Trophoblast cell (in vitro differentiated cells and primary cell): ENCODE data around the gene CD163.

ENCODE experiments used
- DNase-seq, 2 donors: peaks; one replicate each; pipeline ENCODE4 v3.0.0-alpha.2; 2016
- H2AFZ ChIP-seq: 2 replicates; pipeline ENCODE4 v1.6.1; 2013; ENCODE audit warnings: low read length, moderate library complexity, mild to moderate bottlenecking; ENCODE audit not compliant: insufficient read depth, poor library complexity
- H2AK5ac ChIP-seq: 2 replicates; pipeline ENCODE4 v1.6.1; 2013; ENCODE audit warnings: mild to moderate bottlenecking, low read length
- H2BK120ac ChIP-seq: 2 replicates; pipeline ENCODE4 v1.6.1; 2013; ENCODE audit warnings: low read length, mild to moderate bottlenecking, moderate library complexity; ENCODE audit not compliant: insufficient read depth, poor library complexity
- H2BK12ac ChIP-seq: 2 replicates; pipeline ENCODE4 v1.6.1; 2013; ENCODE audit warnings: mild to moderate bottlenecking, low read length, moderate library complexity
- H2BK5ac ChIP-seq: 2 replicates; pipeline ENCODE4 v1.6.1; 2013; ENCODE audit warnings: low read length, low read depth, moderate library complexity, mild to moderate bottlenecking; ENCODE audit not compliant: poor library complexity
- H3K14ac ChIP-seq: 2 replicates; pipeline ENCODE4 v1.6.1; 2013; ENCODE audit warnings: mild to moderate bottlenecking, low read length
- H3K18ac ChIP-seq: 2 replicates; pipeline ENCODE4 v1.6.1; 2013; ENCODE audit warnings: mild to moderate bottlenecking, low read length
- H3K23ac ChIP-seq: 2 replicates; pipeline ENCODE4 v1.6.1; 2013; ENCODE audit warnings: low read length
- H3K27ac ChIP-seq: 2 replicates; pipeline ENCODE4 v1.5.1; 2013; ENCODE audit warnings: low read depth, mild to moderate bottlenecking, inconsistent platforms, low read length, moderate library complexity
- H3K27me3 ChIP-seq: 2 replicates; pipeline ENCODE4 v1.6.1; 2013; ENCODE audit warnings: inconsistent platforms, mild to moderate bottlenecking, low read length, moderate library complexity; ENCODE audit not compliant: insufficient read depth
- H3K36me3 ChIP-seq, 2 experiments: 1 replicate in 1 of 2; 2 replicates in 1 of 2; pipeline ENCODE4 v1.6.1; 2013; ENCODE audit warnings: low read length in 2 of 2, mild to moderate bottlenecking in 2 of 2, moderate library complexity in 1 of 2; ENCODE audit not compliant: insufficient read depth in 2 of 2, control insufficient read depth in 1 of 2
- H3K4ac ChIP-seq: 2 replicates; pipeline ENCODE4 v1.6.1; 2013; ENCODE audit warnings: low read depth, mild to moderate bottlenecking, low read length, moderate library complexity
- H3K4me1 ChIP-seq, 2 experiments: 1 replicate in 1 of 2; 2 replicates in 1 of 2; pipeline ENCODE4 v1.6.1; 2013; ENCODE audit warnings: low read length in 2 of 2, mild to moderate bottlenecking in 2 of 2, moderate library complexity in 1 of 2; ENCODE audit not compliant: insufficient read depth in 2 of 2, control insufficient read depth in 1 of 2
- H3K4me2 ChIP-seq: 2 replicates; pipeline ENCODE4 v1.6.1; 2013; ENCODE audit warnings: inconsistent platforms, mild to moderate bottlenecking, low read length, moderate library complexity
- H3K4me3 ChIP-seq: 2 replicates; pipeline ENCODE4 v1.5.1; 2013; ENCODE audit warnings: mild to moderate bottlenecking, low read depth, low read length, inconsistent platforms
- H3K79me1 ChIP-seq: one replicate; pipeline ENCODE4 v1.6.1; 2013; ENCODE audit warnings: low read length
- H3K79me2 ChIP-seq: 2 replicates; pipeline ENCODE4 v1.6.1; 2013; ENCODE audit warnings: low read length, mild to moderate bottlenecking; ENCODE audit not compliant: control insufficient read depth, insufficient read depth, poor library complexity
- H3K9ac ChIP-seq: 2 replicates; pipeline ENCODE4 v1.6.1; 2013; ENCODE audit warnings: mild to moderate bottlenecking, low read length
- H3K9me3 ChIP-seq: 2 replicates; pipeline ENCODE4 v1.6.1; 2013; ENCODE audit warnings: low read depth, mild to moderate bottlenecking, control low read depth, inconsistent platforms, low read length; ENCODE audit not compliant: insufficient read depth
- H4K12ac ChIP-seq: 2 replicates; pipeline ENCODE4 v1.6.1; 2013; ENCODE audit warnings: low read depth, mild to moderate bottlenecking, low read length, moderate library complexity
- H4K8ac ChIP-seq: 2 replicates; pipeline ENCODE4 v1.6.1; 2013; ENCODE audit warnings: low read depth, mild to moderate bottlenecking, low read length, moderate library complexity
- H4K91ac ChIP-seq: one replicate; pipeline ENCODE4 v1.6.1; 2013; ENCODE audit warnings: low read depth, mild to moderate bottlenecking, low read length, moderate library complexity
- WGBS: extraction: QIAGEN DNeasy Blood & Tissue Kit; methylation state at CpG from one replicate; pipeline ENCODE4 v1.1.7; 2013; ENCODE audit warnings: missing lambda C conversion rate; ENCODE audit not compliant: insufficient read length, insufficient coverage; ENCODE audit errors: extremely low coverage; 5-methylcytosine and 5-hydroxymethylcytosine counted together

Gene CD163

GRCh38 chr12:7499636-7500035 lies 3.9 kb downstream of the CD163 start:
- Histone ChIP-seq H3K79me1 (no peaks in the 10 kb centered on the region), H2BK12ac (no peak overlapping the region), H4K91ac (no peak overlapping the region), H3K18ac (no peak overlapping the region), H2BK5ac (no peak overlapping the region), H3K79me2 (no peaks in the 10 kb centered on the region), H3K9me3 (no peaks in the 10 kb centered on the region), H3K9ac (no peak overlapping the region), H4K8ac (no peak overlapping the region), H3K27me3 (no peaks in the 10 kb centered on the region), H3K14ac (no peak overlapping the region), H4K12ac (no peak overlapping the region), H3K4me1 (peaks cover 0 to 3% of the 10 kb centered on the region in 2 experiments), H3K36me3 (no peaks in the 10 kb centered on the region), H2AFZ (no peak overlapping the region), H3K4me3 (no peak overlapping the region), H3K4me2 (no peak overlapping the region), H3K27ac (no peak overlapping the region), H2AK5ac (no peak overlapping the region), H3K4ac (no peak overlapping the region), H2BK120ac (no peak overlapping the region), H3K23ac (no peak overlapping the region)
- WGBS = no CpG with 5 or more reads among the region's 1 CpG
- DNase-seq = no peak

- no peaks in the 10 kb centered on the region for H3K79me2 ChIP-seq
- no CpG with 5 or more reads among the region's 4 CpGs for WGBS
- H3K4me2 ChIP-seq = no peak overlapping the region
- peak overlapping the region; percentile 49 for H2BK12ac ChIP-seq
- H3K9me3 ChIP-seq = no peaks in the 10 kb centered on the region
- no peak overlapping the region for H2BK5ac ChIP-seq
- no peaks in the 10 kb centered on the region for H3K27me3 ChIP-seq
- no peak overlapping the region for H2BK120ac ChIP-seq
- no peak overlapping the region for H4K12ac ChIP-seq
- H3K9ac ChIP-seq = no peak overlapping the region
- no peak overlapping the region for H2AK5ac ChIP-seq
- no peak overlapping the region for H3K27ac ChIP-seq
- H4K8ac ChIP-seq = no peak overlapping the region
- no peak overlapping the region for H4K91ac ChIP-seq
- peak in 1 of 2 donors; percentile 33 for DNase-seq
- H3K18ac ChIP-seq = no peak overlapping the region
- no peak overlapping the region for H3K4me3 ChIP-seq
- no peak overlapping the region for H3K14ac ChIP-seq
- H3K23ac ChIP-seq = no peak overlapping the region
- no peak overlapping the region for H2AFZ ChIP-seq
- no peaks in the 10 kb centered on the region for H3K79me1 ChIP-seq
- peaks cover 0 to 3% of the 10 kb centered on the region in 2 experiments for H3K4me1 ChIP-seq
- H3K36me3 ChIP-seq = no peaks in the 10 kb centered on the region
- H3K4ac ChIP-seq = no peak overlapping the region
These were observed 4.8 kb downstream of the CD163 start for GRCh38 chr12:7498809-7499208.

- no peak overlapping the region for H4K91ac ChIP-seq
- H3K36me3 ChIP-seq = no peaks in the 10 kb centered on the region
- no peak overlapping the region for H3K4me3 ChIP-seq
- no peaks in the 10 kb centered on the region for H3K79me1 ChIP-seq
- H3K79me2 ChIP-seq = no peaks in the 10 kb centered on the region
- H2AK5ac ChIP-seq = no peak overlapping the region
- H4K8ac ChIP-seq = no peak overlapping the region
- H2AFZ ChIP-seq = no peak overlapping the region
- H3K4me1 ChIP-seq = peaks cover 0 to 3% of the 10 kb centered on the region in 2 experiments
- H4K12ac ChIP-seq = no peak overlapping the region
- H3K23ac ChIP-seq = no peak overlapping the region
- H3K27me3 ChIP-seq = no peaks in the 10 kb centered on the region
- H2BK5ac ChIP-seq = no peak overlapping the region
- no CpG with 5 or more reads among the region's 3 CpGs for WGBS
- H3K9ac ChIP-seq = no peak overlapping the region
- no peak overlapping the region for H3K4me2 ChIP-seq
- H3K27ac ChIP-seq = peak overlapping the region; percentile 46
- no peaks in the 10 kb centered on the region for H3K9me3 ChIP-seq
- no peak overlapping the region for H2BK120ac ChIP-seq
- DNase-seq = no peak
- no peak overlapping the region for H2BK12ac ChIP-seq
- H3K14ac ChIP-seq = no peak overlapping the region
- H3K18ac ChIP-seq = no peak overlapping the region
- H3K4ac ChIP-seq = no peak overlapping the region
These were observed 5.9 kb downstream of the CD163 start for GRCh38 chr12:7497661-7498060.

GRCh38 chr12:7496451-7496850 lies 7.1 kb downstream of the CD163 start:
- Histone ChIP-seq H3K9ac (no peak overlapping the region), H3K4me3 (no peak overlapping the region), H3K18ac (no peak overlapping the region), H2BK120ac (no peak overlapping the region), H4K91ac (no peak overlapping the region), H3K4ac (no peak overlapping the region), H4K8ac (no peak overlapping the region), H3K36me3 (no peaks in the 10 kb centered on the region), H4K12ac (no peak overlapping the region), H2BK5ac (no peak overlapping the region), H2BK12ac (no peak overlapping the region), H2AFZ (no peak overlapping the region), H2AK5ac (no peak overlapping the region), H3K4me2 (no peak overlapping the region), H3K23ac (no peak overlapping the region), H3K79me2 (no peaks in the 10 kb centered on the region), H3K4me1 (peaks cover 0 to 3% of the 10 kb centered on the region in 2 experiments), H3K14ac (no peak overlapping the region), H3K79me1 (no peaks in the 10 kb centered on the region), H3K27ac (no peak overlapping the region), H3K27me3 (no peaks in the 10 kb centered on the region), H3K9me3 (no peaks in the 10 kb centered on the region)
- DNase-seq = peak; percentile 20 to 86
- WGBS = no CpG with 5 or more reads among the region's 4 CpGs
